Measurements from ENCODE around the gene CTDP1. TPM values are rescaled to one million over a fixed set of nuclear protein-coding genes. Genes with fewer than 3 reads are reported as not detected.

The CTDP1 gene
- total RNA-seq, 1 experiment from 2014 or later = 31.7 TPM

DNA sequence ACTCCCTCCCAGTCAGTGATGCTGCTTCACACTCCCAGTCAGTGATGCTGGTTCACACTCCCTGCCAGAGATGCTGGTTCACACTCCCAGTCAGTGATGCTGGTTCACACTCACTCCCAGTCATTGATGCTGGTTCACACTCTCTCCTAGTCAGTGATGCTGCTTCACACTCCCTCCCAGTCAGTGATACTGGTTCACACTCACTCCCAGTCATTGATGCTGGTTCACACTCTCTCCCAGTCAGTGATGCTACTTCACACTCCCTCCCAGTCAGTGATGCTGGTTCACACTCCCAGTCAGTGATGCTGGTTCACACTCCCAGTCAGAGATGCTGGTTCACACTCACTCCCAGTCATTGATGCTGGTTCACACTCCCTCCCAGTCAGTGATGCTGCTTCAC is 83.8 kb downstream of the CTDP1 start:
- TF ChIP-seq EZH2phosphoT487 (IDR thresholded peaks at IDR 0.05; ENCODE audit: borderline replicate concordance, low read length) = no peak
- no peak for TF ChIP-seq CTCF (conservative IDR thresholded peaks at IDR 0.05; ENCODE audit: low read depth, low read length)
- no peak for TF ChIP-seq EZH2 (IDR thresholded peaks at IDR 0.05; ENCODE audit: low read length, unreplicated experiment)
- CTCF ChIA-PET = no interaction called here

GRCh38 chr18:79764131-79764530 is 84.5 kb downstream of the CTDP1 start:
- no TSS peak for BruUV-seq (replicated peaks)
- Histone ChIP-seq H3K4me1 (ENCODE audit: insufficient read depth, low read length) (no peaks in the 10 kb centered on the region), H3K27me3 (ENCODE audit: low read length) (peaks cover 31% of the 10 kb centered on the region), H3K4me2 (ENCODE audit: low read length) (no peak overlapping the region), H3K9me3 (ENCODE audit: low read length) (no peaks in the 10 kb centered on the region), H3F3A (ENCODE audit: low read length, unreplicated experiment) (no peaks in the 10 kb centered on the region), H3K9ac (ENCODE audit: low read length) (no peak overlapping the region), H3K4me3 (ENCODE audit: low read length) (no peak overlapping the region), H3K27ac (ENCODE audit: low read length) (no peak overlapping the region), H3K36me3 (ENCODE audit: low read depth, low read length) (no peaks in the 10 kb centered on the region), H3K79me2 (ENCODE audit: low read length) (no peaks in the 10 kb centered on the region), H2AFZ (ENCODE audit: low read length) (no peak overlapping the region), H3K9me2 (replicated peaks; ENCODE audit: low read length) (no peaks in the 10 kb centered on the region), H4K20me1 (ENCODE audit: low read length) (no peaks in the 10 kb centered on the region)
- DNase-seq (no peak), ATAC-seq (no peak)
- TF ChIP-seq CTCF (conservative IDR thresholded peaks at IDR 0.05; ENCODE audit: low read depth, low read length) (no peak), EZH2 (IDR thresholded peaks at IDR 0.05; ENCODE audit: low read length, unreplicated experiment) (no peak), EZH2phosphoT487 (IDR thresholded peaks at IDR 0.05; ENCODE audit: borderline replicate concordance, low read length) (no peak)
- intact Hi-C loops (cut with micrococcal nuclease) = no loop called here
- ChIA-PET CTCF (no interaction called here), POLR2A (ENCODE audit: unreplicated experiment) (no interaction called here)

More for the DNA sequence above, 83.8 kb downstream of the CTDP1 start:
- Histone ChIP-seq H3K9me2 (replicated peaks; ENCODE audit: low read length) (no peaks in the 10 kb centered on the region), H3K79me2 (ENCODE audit: low read length) (no peaks in the 10 kb centered on the region), H4K20me1 (ENCODE audit: low read length) (no peaks in the 10 kb centered on the region), H3K4me3 (ENCODE audit: low read length) (no peak overlapping the region), H3K4me1 (ENCODE audit: insufficient read depth, low read length) (no peaks in the 10 kb centered on the region), H3K9me3 (ENCODE audit: low read length) (no peaks in the 10 kb centered on the region), H3K9ac (ENCODE audit: low read length) (no peak overlapping the region), H2AFZ (ENCODE audit: low read length) (no peak overlapping the region), H3K36me3 (ENCODE audit: low read depth, low read length) (no peaks in the 10 kb centered on the region), H3F3A (ENCODE audit: low read length, unreplicated experiment) (no peaks in the 10 kb centered on the region), H3K4me2 (ENCODE audit: low read length) (no peak overlapping the region), H3K27ac (ENCODE audit: low read length) (no peak overlapping the region), H3K27me3 (ENCODE audit: low read length) (peaks cover 23% of the 10 kb centered on the region)
- intact Hi-C loops (cut with micrococcal nuclease) = no loop called here
- no peak for ATAC-seq
- POLR2A ChIA-PET (ENCODE audit: unreplicated experiment) = no interaction called here
- BruUV-seq (replicated peaks) = no TSS peak
- no peak for DNase-seq

GRCh38 chr18:79765491-79766245 is 86.1 kb downstream of the CTDP1 start:
- H3K36me3 ChIP-seq (ENCODE audit: low read depth, low read length) = no peaks in the 10 kb centered on the region
- POLR2A ChIA-PET (ENCODE audit: unreplicated experiment) = no interaction called here
- intact Hi-C loops (cut with micrococcal nuclease) = no loop called here
- no peaks in the 10 kb centered on the region for H3K79me2 ChIP-seq (ENCODE audit: low read length)
- ATAC-seq = no peak
- no peaks in the 10 kb centered on the region for H3F3A ChIP-seq (ENCODE audit: low read length, unreplicated experiment)
- no peak overlapping the region for H3K4me2 ChIP-seq (ENCODE audit: low read length)
- peaks cover 34% of the 10 kb centered on the region for H3K27me3 ChIP-seq (ENCODE audit: low read length)
- no peaks in the 10 kb centered on the region for H4K20me1 ChIP-seq (ENCODE audit: low read length)
- H3K4me1 ChIP-seq (ENCODE audit: insufficient read depth, low read length) = no peaks in the 10 kb centered on the region
- H3K9ac ChIP-seq (ENCODE audit: low read length) = no peak overlapping the region
- DNase-seq = no peak
- H3K9me2 ChIP-seq (replicated peaks; ENCODE audit: low read length) = no peaks in the 10 kb centered on the region
- H3K27ac ChIP-seq (ENCODE audit: low read length) = no peak overlapping the region
- TF ChIP-seq EZH2phosphoT487 (IDR thresholded peaks at IDR 0.05; ENCODE audit: borderline replicate concordance, low read length) (no peak), CTCF (conservative IDR thresholded peaks at IDR 0.05; ENCODE audit: low read depth, low read length) (no peak), EZH2 (IDR thresholded peaks at IDR 0.05; ENCODE audit: low read length, unreplicated experiment) (no peak)
- no peak overlapping the region for H3K4me3 ChIP-seq (ENCODE audit: low read length)
- no TSS peak for BruUV-seq (replicated peaks)
- H2AFZ ChIP-seq (ENCODE audit: low read length) = no peak overlapping the region
- CTCF ChIA-PET = no interaction called here
- no peaks in the 10 kb centered on the region for H3K9me3 ChIP-seq (ENCODE audit: low read length)
